ENCODE results near the gene ABRACL. TPM values are rescaled to one million over a fixed set of nuclear protein-coding genes. Genes with fewer than 3 reads are reported as not detected.

ABRACL gene
- total RNA-seq, 1 donor from 2014 or later, result 33.2 TPM

GRCh38 chr6:139080255-139080920 lies 51.8 kb downstream of the ABRACL start:
- no peak for TF ChIP-seq CTCF (IDR thresholded peaks at IDR 0.05; ENCODE audit: partially characterized antibody, unreplicated experiment)
- Mint-ChIP-seq H3K4me3 (ENCODE audit: unreplicated experiment) (no peak overlapping the region), H3K36me3 (ENCODE audit: unreplicated experiment) (no peaks in the 10 kb centered on the region), H3K27ac (ENCODE audit: unreplicated experiment) (no peak overlapping the region), H3K27me3 (ENCODE audit: unreplicated experiment) (no peaks in the 10 kb centered on the region), H3K4me1 (ENCODE audit: low read depth, unreplicated experiment) (no peaks in the 10 kb centered on the region), H3K9me3 (ENCODE audit: unreplicated experiment) (no peaks in the 10 kb centered on the region)
- DNase-seq, result no peak

GRCh38 chr6:139081471-139081870 lies 52.9 kb downstream of the ABRACL start:
- no peaks in the 10 kb centered on the region for H3K4me1 Mint-ChIP-seq (ENCODE audit: low read depth, unreplicated experiment)
- no peaks in the 10 kb centered on the region for H3K9me3 Mint-ChIP-seq (ENCODE audit: unreplicated experiment)
- TF ChIP-seq CTCF (IDR thresholded peaks at IDR 0.05; ENCODE audit: partially characterized antibody, unreplicated experiment), result no peak
- no peaks in the 10 kb centered on the region for H3K36me3 Mint-ChIP-seq (ENCODE audit: unreplicated experiment)
- H3K4me3 Mint-ChIP-seq (ENCODE audit: unreplicated experiment), result no peak overlapping the region
- no peak overlapping the region for H3K27ac Mint-ChIP-seq (ENCODE audit: unreplicated experiment)
- no peaks in the 10 kb centered on the region for H3K27me3 Mint-ChIP-seq (ENCODE audit: unreplicated experiment)
- DNase-seq, result no peak

GRCh38 chr6:139082370-139082769 lies 53.8 kb downstream of the ABRACL start:
- DNase-seq, result no peak
- Mint-ChIP-seq H3K27ac (ENCODE audit: unreplicated experiment) (no peak overlapping the region), H3K4me1 (ENCODE audit: low read depth, unreplicated experiment) (no peaks in the 10 kb centered on the region), H3K9me3 (ENCODE audit: unreplicated experiment) (no peaks in the 10 kb centered on the region), H3K36me3 (ENCODE audit: unreplicated experiment) (no peaks in the 10 kb centered on the region), H3K4me3 (ENCODE audit: unreplicated experiment) (no peak overlapping the region), H3K27me3 (ENCODE audit: unreplicated experiment) (no peaks in the 10 kb centered on the region)
- TF ChIP-seq CTCF (IDR thresholded peaks at IDR 0.05; ENCODE audit: partially characterized antibody, unreplicated experiment), result no peak

- no peak overlapping the region for H3K27ac Mint-ChIP-seq (ENCODE audit: unreplicated experiment)
- no peak for TF ChIP-seq CTCF (IDR thresholded peaks at IDR 0.05; ENCODE audit: partially characterized antibody, unreplicated experiment)
- H3K4me3 Mint-ChIP-seq (ENCODE audit: unreplicated experiment), result no peak overlapping the region
- peaks cover 4% of the 10 kb centered on the region for H3K9me3 Mint-ChIP-seq (ENCODE audit: unreplicated experiment)
- peaks cover 6% of the 10 kb centered on the region for H3K36me3 Mint-ChIP-seq (ENCODE audit: unreplicated experiment)
- no peaks in the 10 kb centered on the region for H3K4me1 Mint-ChIP-seq (ENCODE audit: low read depth, unreplicated experiment)
- DNase-seq, result no peak
- no peaks in the 10 kb centered on the region for H3K27me3 Mint-ChIP-seq (ENCODE audit: unreplicated experiment)
Measured at GRCh38 chr6:139091826-139092225, 63.3 kb downstream of the ABRACL start.

Other genes starting within 250 kb of the ABRACL start
- gene ECT2L, start 232.7 kb upstream of the ABRACL start, total RNA-seq (ENCODE audit: unreplicated experiment), result 2.7 TPM
- 103 TPM for gene REPS1, start 40.5 kb upstream of the ABRACL start, total RNA-seq (ENCODE audit: unreplicated experiment)
- 21.0 TPM for gene HECA, start 106.3 kb downstream of the ABRACL start, total RNA-seq (ENCODE audit: unreplicated experiment)

All from glutamatergic neuron (in vitro differentiated cells).